ENCODE measurements around the gene LIMS2.

- TF ChIP-seq CTCF (conservative IDR thresholded peaks at IDR 0.05; ENCODE audit: low read depth in 2 of 2), result no peak
- no peak for TF ChIP-seq REST (IDR thresholded peaks at IDR 0.05; ENCODE audit: unreplicated experiment)
- TF ChIP-seq EZH2 (IDR thresholded peaks at IDR 0.05; ENCODE audit: low read depth, unreplicated experiment), result no peak
- no peak for TF ChIP-seq POLR2AphosphoS5 (IDR thresholded peaks at IDR 0.05; ENCODE audit: low read depth)
- TF ChIP-seq ZNF462 (CRISPR knock-in tag; IDR thresholded peaks at IDR 0.05), result no peak
- TF ChIP-seq ZNF114 (CRISPR knock-in tag; IDR thresholded peaks at IDR 0.05), result no peak
- no peak for TF ChIP-seq EZH2phosphoT487 (IDR thresholded peaks at IDR 0.05; ENCODE audit: unreplicated experiment)
- no peak for TF ChIP-seq NANOG (IDR thresholded peaks at IDR 0.05; ENCODE audit: borderline replicate concordance)
- no peak for TF ChIP-seq CREB1 (CRISPR knock-in tag; IDR thresholded peaks at IDR 0.05; ENCODE audit: low read depth)
- TF ChIP-seq ETS1 (IDR thresholded peaks at IDR 0.05), result no peak
- TF ChIP-seq JUNB (IDR thresholded peaks at IDR 0.05; ENCODE audit: unreplicated experiment), result no peak
These were observed 68.5 kb downstream of the LIMS2 start for GRCh38 chr2:127606625-127607398.
